T-cell (primary cell): ENCODE data around the gene E2F1. TPM values are rescaled to one million over a fixed set of nuclear protein-coding genes. Genes with fewer than 3 reads are reported as not detected.

Source experiments
- ATAC-seq, 4 experiments: fragments of 200-7000 bp in 3 of 4; fragments of 150-1000 bp in 1 of 4; cut with Tn5 transposase; replicated peaks in 1 of 4; 1 replicate in 3 of 4; 2 replicates in 1 of 4; pipeline ENCODE4 v1.10.0; 2021; ENCODE audit warnings: moderate library complexity in 3 of 4, mild to moderate bottlenecking in 2 of 4, moderate number of reproducible peaks in 1 of 4
- CTCF ChIA-PET, 2 donors: fragments of 300-600 bp; sonication (Branson Sonifier 250); formaldehyde crosslinking; loops; one replicate each; lab custom pipeline; 2022; ENCODE audit warnings: antibody characterized with exemption in 2 of 2; lab: Charles Lee
- POLR2A ChIA-PET, 2 donors: fragments of 300-600 bp; sonication (Branson Sonifier 250); formaldehyde crosslinking; loops; one replicate each; lab custom pipeline; 2022; ENCODE audit warnings: antibody characterized with exemption in 2 of 2; lab: Charles Lee
- DNase-seq, 35 experiments: peaks; one replicate each; pipeline versions ENCODE4 v3.0.0 to v3.0.0-alpha.2; 2013 to 2023
- H3K27ac ChIP-seq: one replicate; pipeline ENCODE4 v1.5.1; 2013; ENCODE audit warnings: low read length
- H3K27me3 ChIP-seq, 2 experiments: replicated peaks in 1 of 2; 1 replicate in 1 of 2; 2 replicates in 1 of 2; pipeline versions ENCODE4 v1.6.1 to v1.7.0; 2013; ENCODE audit warnings: low read length in 1 of 2, mixed read lengths in 1 of 2; ENCODE audit not compliant: control insufficient read depth in 2 of 2, insufficient read depth in 2 of 2; ENCODE audit errors: extremely low read depth in 1 of 2
- H3K36me3 ChIP-seq, 2 donors: 1 replicate in 1 of 2; 2 replicates in 1 of 2; pipeline versions ENCODE4 v1.6.1 to v1.7.0; 2013; ENCODE audit warnings: low read length in 1 of 2; ENCODE audit not compliant: control insufficient read depth in 2 of 2, insufficient read depth in 1 of 2; ENCODE audit errors: extremely low read depth in 1 of 2
- H3K4me1 ChIP-seq, 2 experiments: 1 replicate in 1 of 2; 2 replicates in 1 of 2; pipeline versions ENCODE4 v1.6.1 to v1.7.0; 2013; ENCODE audit warnings: low read length in 2 of 2, mixed read lengths in 1 of 2; ENCODE audit not compliant: insufficient read depth in 2 of 2, control insufficient read depth in 1 of 2; ENCODE audit errors: extremely low read depth in 1 of 2
- H3K4me3 ChIP-seq, 2 donors: 1 replicate in 1 of 2; 2 replicates in 1 of 2; pipeline versions ENCODE4 v1.5.1 to v1.7.0; 2013; ENCODE audit warnings: mild to moderate bottlenecking in 2 of 2, low read length in 1 of 2, moderate library complexity in 1 of 2; ENCODE audit not compliant: control insufficient read depth in 1 of 2; ENCODE audit errors: extremely low read depth in 1 of 2
- H3K9me3 ChIP-seq: 2 replicates; pipeline ENCODE4 v1.7.0; 2013
- H3K27ac Mint-ChIP-seq, 2 donors: one replicate each; pipeline ENCODE4 v1.8.0; 2020 to 2021; ENCODE audit warnings: mild to moderate bottlenecking in 2 of 2, mixed read lengths in 2 of 2
- H3K27me3 Mint-ChIP-seq, 2 donors: one replicate each; pipeline ENCODE4 v1.8.0; 2021 to 2022; ENCODE audit warnings: mixed read lengths in 2 of 2
- H3K36me3 Mint-ChIP-seq: one replicate; pipeline ENCODE4 v1.8.0; 2021; ENCODE audit warnings: mixed read lengths
- H3K4me1 Mint-ChIP-seq, 3 donors: one replicate each; pipeline ENCODE4 v1.8.0; 2020 to 2022; ENCODE audit warnings: mixed read lengths in 3 of 3, mild to moderate bottlenecking in 1 of 3
- H3K4me3 Mint-ChIP-seq, 3 donors: one replicate each; pipeline ENCODE4 v1.8.0; 2020 to 2022; ENCODE audit warnings: mild to moderate bottlenecking in 3 of 3, mixed read lengths in 3 of 3, moderate library complexity in 3 of 3
- H3K9me3 Mint-ChIP-seq, 3 donors: one replicate each; pipeline ENCODE4 v1.8.0; 2020 to 2022; ENCODE audit warnings: mixed read lengths in 3 of 3
- WGBS: methylation state at CpG from one replicate; pipeline ENCODE4 v1.1.5; 2013; ENCODE audit warnings: missing lambda C conversion rate; ENCODE audit not compliant: insufficient coverage; 5-methylcytosine and 5-hydroxymethylcytosine counted together
- total RNA-seq, 35 experiments: library from RNA in 6 of 35; stranded (reverse) in 6 of 35; fragments of 120-200 nt in 1 of 35; gene quantifications; one replicate each; pipeline versions ENCODE4 v1.2.1 to v1.2.4 and lab custom pipeline; 2013 to 2026

The E2F1 gene, protein sequence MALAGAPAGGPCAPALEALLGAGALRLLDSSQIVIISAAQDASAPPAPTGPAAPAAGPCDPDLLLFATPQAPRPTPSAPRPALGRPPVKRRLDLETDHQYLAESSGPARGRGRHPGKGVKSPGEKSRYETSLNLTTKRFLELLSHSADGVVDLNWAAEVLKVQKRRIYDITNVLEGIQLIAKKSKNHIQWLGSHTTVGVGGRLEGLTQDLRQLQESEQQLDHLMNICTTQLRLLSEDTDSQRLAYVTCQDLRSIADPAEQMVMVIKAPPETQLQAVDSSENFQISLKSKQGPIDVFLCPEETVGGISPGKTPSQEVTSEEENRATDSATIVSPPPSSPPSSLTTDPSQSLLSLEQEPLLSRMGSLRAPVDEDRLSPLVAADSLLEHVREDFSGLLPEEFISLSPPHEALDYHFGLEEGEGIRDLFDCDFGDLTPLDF
- total RNA-seq (1 to 10 TPM; 1.8 to 7.4 (median 4.6) TPM), total RNA-seq (lab: John Stamatoyannopoulos, UW) (0.63 to 90.3 (median 4.6) reads per million in 29 experiments)
- 1.0 TPM for total RNA-seq (2013)

DNA sequence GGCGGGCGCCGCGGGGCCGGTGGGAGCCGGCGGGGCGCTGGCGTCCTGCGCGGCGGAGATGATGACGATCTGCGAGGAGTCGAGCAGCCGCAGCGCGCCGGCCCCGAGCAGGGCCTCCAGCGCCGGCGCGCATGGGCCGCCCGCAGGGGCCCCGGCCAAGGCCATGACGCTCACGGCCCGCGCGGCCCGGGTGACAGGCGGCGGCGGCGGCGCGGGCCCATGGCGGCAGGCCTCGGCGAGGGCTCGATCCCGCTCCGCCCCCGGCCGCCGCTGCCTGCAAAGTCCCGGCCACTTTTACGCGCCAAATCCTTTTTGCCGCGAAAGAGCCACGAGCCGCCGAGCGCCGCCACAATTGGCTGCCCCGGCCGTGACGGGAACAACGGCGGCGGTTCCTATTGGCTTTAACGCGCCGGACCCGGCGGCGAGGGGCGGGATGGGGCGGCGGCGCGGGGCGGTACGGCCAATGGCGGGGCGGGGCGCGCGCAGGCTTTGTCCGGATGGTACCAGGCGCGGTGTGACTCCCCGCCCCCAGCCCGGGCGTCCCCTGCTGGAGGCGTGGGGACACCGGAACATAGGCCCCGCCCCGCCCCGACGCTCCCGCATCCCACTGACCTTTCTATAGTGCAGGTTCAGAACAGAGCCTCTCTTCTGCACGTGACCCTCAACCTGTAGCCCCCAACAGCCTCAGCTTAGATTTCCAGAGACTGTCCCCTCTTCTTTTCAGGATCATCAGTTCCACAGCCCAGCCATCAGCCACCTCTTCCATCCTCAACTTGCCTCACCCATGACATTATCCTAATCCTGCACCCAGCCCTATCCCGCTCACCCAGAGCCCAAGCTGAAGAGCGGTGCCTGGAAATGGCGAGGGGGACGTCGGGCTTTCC, at the start of gene E2F1:
E2F1 (minus strand) TSS at position 286 of the 884 bp plus-strand sequence; CDS start at position 165, 121 bp downstream.
- Mint-ChIP-seq H3K4me1 (peaks cover 30 to 52% (median 49%) of the 10 kb centered on the region in 3 donors), H3K27ac (peak within 1 kb of the TSS; percentile 81 to 88), H3K9me3 (no peaks in the 10 kb centered on the region), H3K36me3 (no peaks in the 10 kb centered on the region), H3K27me3 (no peaks in the 10 kb centered on the region), H3K4me3 (peak within 1 kb of the TSS; percentile 72 to 79 (median 75))
- 4% methylated on average over 92 of the region's 101 CpGs for WGBS
- no peaks in the 10 kb centered on the region for H3K9me3 ChIP-seq
- peak within 1 kb of the TSS; percentile 32 to 44 for H3K4me3 ChIP-seq
- ChIA-PET CTCF (interaction anchor here in 1 of 2 donors (1.0 kb wide), 1 partner anchor 46 kb away, joined by 3 read pairs; the partner anchor contains the start of gene ZNF341), POLR2A (no interaction called here)
- H3K36me3 ChIP-seq, result no peaks in the 10 kb centered on the region
- no peaks in the 10 kb centered on the region for H3K27me3 ChIP-seq
- DNase-seq (peak; percentile 78 to 96 (median 88)), ATAC-seq (peak; percentile 91 to 95 (median 93))
- H3K4me1 ChIP-seq, result peaks cover 27 to 42% of the 10 kb centered on the region in 2 experiments
- H3K27ac ChIP-seq, result peak within 1 kb of the TSS; percentile 59

DNA sequence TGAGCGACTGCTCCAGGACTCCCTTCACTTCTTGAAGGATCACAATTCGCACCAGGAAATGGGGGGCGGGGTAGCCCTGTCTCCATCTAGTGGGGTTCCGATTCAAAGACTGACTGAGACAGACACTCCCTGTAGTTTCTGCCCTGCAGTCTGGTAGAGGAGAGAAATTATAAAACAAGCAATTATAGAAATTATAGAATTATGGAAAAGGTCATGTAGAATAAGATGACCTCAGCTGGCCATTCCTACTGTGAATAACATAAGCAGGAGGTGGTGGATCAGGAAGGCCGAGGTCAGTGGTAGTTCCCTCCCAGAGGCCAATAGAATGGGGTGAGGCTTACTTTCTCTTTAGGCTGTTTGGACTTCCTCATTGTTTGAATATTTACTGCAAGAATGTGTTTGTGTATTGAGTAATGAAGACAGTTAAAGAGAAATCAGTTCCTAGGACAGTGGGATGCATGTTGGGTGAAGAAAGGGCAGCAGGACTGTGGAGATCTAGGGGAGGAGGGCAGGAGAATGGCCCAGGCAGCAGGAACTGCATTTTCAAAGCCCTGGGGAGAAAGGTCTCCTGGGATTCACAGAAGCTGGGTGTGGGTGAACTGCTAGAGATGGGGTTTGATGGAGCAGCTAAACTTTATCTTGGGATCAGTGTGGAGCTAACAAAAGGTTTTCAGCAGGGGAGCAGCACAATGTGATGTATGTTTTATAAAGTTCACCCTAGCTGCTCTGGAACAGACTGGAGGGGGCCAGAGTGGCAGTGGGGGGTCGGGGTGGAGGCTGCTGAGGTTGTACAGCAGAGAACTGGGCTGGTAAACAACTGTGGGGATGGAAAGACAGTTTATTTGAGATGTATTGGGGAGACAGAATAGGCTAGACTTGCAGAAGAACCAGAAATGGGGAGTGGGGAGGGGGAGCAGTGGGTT, 47.7 kb upstream of the E2F1 start:
- H3K36me3 ChIP-seq, result no peaks in the 10 kb centered on the region
- no peak overlapping the region for H3K27ac ChIP-seq
- ATAC-seq (no peak), DNase-seq (no peak)
- H3K9me3 Mint-ChIP-seq, result peaks cover 5 to 7% (median 6%) of the 10 kb centered on the region in 3 donors
- CTCF ChIA-PET, result interaction anchor here in 1 of 2 donors (0.7 kb wide), 1 partner anchor 361 kb away, joined by 4 read pairs; no protein-coding TSS in a partner anchor
- peaks cover 25 to 30% (median 26%) of the 10 kb centered on the region in 3 donors for H3K4me1 Mint-ChIP-seq
- H3K27me3 ChIP-seq, result no peaks in the 10 kb centered on the region
- peak overlapping the region; percentile 63 to 96 for H3K27ac Mint-ChIP-seq
- 95% methylated on average over 3 of the region's 6 CpGs for WGBS
- H3K4me3 ChIP-seq, result no peak overlapping the region
- peaks cover 17% of the 10 kb centered on the region for H3K36me3 Mint-ChIP-seq
- H3K4me3 Mint-ChIP-seq, result peak overlapping the region; percentile 49 to 90 (median 89)
- H3K9me3 ChIP-seq, result no peaks in the 10 kb centered on the region
- peaks cover 5 to 26% of the 10 kb centered on the region in 2 experiments for H3K4me1 ChIP-seq
- H3K27me3 Mint-ChIP-seq, result no peaks in the 10 kb centered on the region
- POLR2A ChIA-PET, result no interaction called here

DNA sequence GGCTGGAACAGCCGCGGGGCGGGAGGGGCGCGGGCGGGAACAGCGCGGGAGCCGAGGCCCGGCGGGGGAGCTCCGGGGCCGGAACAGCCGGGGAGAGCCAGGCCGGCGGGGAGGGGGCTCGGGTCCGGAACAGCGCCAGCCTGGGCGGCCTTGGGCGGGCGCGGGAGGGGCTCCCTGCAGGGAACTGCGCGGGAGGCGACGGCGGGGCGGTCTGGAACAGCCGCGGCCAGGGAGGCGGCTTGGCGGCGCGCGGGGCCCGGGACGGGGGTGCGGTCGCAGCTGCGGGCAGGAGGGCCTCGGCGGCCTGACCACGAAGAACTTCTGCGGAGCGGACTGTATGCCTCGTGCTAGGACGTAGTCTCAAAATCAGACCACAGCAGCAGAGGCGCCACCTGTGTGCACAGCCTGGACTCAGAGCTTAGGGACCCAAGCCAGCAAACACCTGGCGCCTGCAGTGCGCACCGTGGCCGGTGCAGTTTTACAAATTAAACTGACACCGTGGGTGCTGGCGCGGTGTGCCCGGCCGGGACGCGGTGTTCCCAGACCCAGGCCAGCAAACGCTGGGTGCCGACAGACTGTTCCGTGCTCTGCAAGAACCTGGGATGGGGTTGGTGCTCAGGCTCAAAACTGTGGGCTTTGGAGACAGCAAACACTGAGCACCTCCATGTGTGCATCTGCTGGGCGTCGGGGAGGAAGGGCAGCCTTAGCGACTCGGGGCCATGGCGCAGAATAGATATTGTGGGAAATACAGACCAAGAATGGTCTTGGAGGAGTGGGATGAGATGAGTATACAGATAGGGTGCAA, 46.2 kb upstream of the E2F1 start:
- ChIA-PET CTCF (interaction anchor here (0.6 to 1.4 kb wide), 5 partner anchors 13 to 1586 kb away, joined by 3 to 12 read pairs (median 3); partner anchors contain the start of genes CHMP4B (in 1 of the 2) and PXMP4 (in 1 of the 2)), POLR2A (interaction anchor here (0.5 to 1.0 kb wide), 5 partner anchors 9 to 639 kb away, joined by 3 to 5 read pairs (median 3); partner anchors contain the start of gene PXMP4 (in 1 of the 2))
- Mint-ChIP-seq H3K36me3 (peaks cover 11% of the 10 kb centered on the region), H3K27ac (peak overlapping the region; percentile 93 to 96), H3K4me3 (peak overlapping the region; percentile 89 to 90 (median 90)), H3K27me3 (no peaks in the 10 kb centered on the region), H3K9me3 (peaks cover 5 to 7% (median 6%) of the 10 kb centered on the region in 3 donors), H3K4me1 (peaks cover 25 to 26% (median 26%) of the 10 kb centered on the region in 3 donors)
- peaks cover 5 to 26% of the 10 kb centered on the region in 2 experiments for H3K4me1 ChIP-seq
- H3K4me3 ChIP-seq, result peak overlapping the region; percentile 57 to 62
- ATAC-seq, result peak; percentile 65 to 78 (median 74)
- H3K9me3 ChIP-seq, result no peaks in the 10 kb centered on the region
- H3K27me3 ChIP-seq, result no peaks in the 10 kb centered on the region
- no peaks in the 10 kb centered on the region for H3K36me3 ChIP-seq
- peak overlapping the region; percentile 21 for H3K27ac ChIP-seq
- DNase-seq, result peak in 15 of 35 experiments; percentile 6 to 86 (median 76)
- WGBS, result under 1% methylated on average over 68 of the region's 68 CpGs

DNA sequence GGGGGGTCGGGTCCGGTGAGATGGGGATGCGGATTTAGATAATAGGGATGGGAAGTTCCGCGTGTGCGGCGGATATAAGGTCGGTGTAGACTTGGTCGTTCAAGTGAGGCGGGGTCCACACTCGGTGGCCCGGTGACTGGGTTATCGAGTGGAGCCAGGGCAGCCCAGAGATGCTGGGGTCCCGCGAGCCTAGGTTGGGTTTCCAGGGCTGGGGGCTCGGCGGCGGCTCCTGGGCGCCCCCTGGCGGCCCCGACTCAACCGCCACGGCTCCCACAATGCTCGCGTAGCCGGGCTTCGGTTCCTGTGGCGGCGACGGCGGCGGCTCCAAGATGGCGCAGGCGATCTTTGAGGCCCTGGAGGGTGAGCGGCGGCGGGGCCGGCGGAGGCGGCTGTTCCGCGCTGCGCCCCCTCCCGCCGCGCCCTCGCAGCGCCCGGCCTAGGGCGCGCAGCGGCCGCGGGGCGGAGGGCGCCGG, 45.5 kb upstream of the E2F1 start, which contains the start of gene ZNF341:
ZNF341 (plus strand) TSS at position 304 of the 473 bp plus-strand sequence; CDS start at position 330, 26 bp downstream.
- peak; percentile 76 to 95 (median 85) for DNase-seq
- 3% methylated on average over 57 of the region's 57 CpGs for WGBS
- Histone ChIP-seq H3K27me3 (no peaks in the 10 kb centered on the region), H3K4me3 (peak within 1 kb of the TSS; percentile 57 to 62), H3K9me3 (no peaks in the 10 kb centered on the region), H3K27ac (peak within 1 kb of the TSS; percentile 72), H3K36me3 (no peaks in the 10 kb centered on the region), H3K4me1 (peaks cover 5 to 26% of the 10 kb centered on the region in 2 experiments)
- H3K4me3 Mint-ChIP-seq, result peak within 1 kb of the TSS; percentile 89 to 90 (median 90)
- H3K9me3 Mint-ChIP-seq, result peaks cover 2 to 4% (median 3%) of the 10 kb centered on the region in 3 donors
- ChIA-PET POLR2A (interaction anchor here (0.7 to 1.0 kb wide), 2 partner anchors 8 to 11 kb away, joined by 3 read pairs; partner anchors contain the start of gene PXMP4 (in 1 of the 2)), CTCF (interaction anchor here (0.6 to 1.4 kb wide), 4 partner anchors 12 to 1586 kb away, joined by 3 to 12 read pairs (median 3); partner anchors contain the start of genes CHMP4B (in 1 of the 2) and PXMP4 (in 1 of the 2))
- ATAC-seq, result peak; percentile 80 to 88 (median 86)
- peak within 1 kb of the TSS; percentile 94 to 96 for H3K27ac Mint-ChIP-seq
- H3K27me3 Mint-ChIP-seq, result no peaks in the 10 kb centered on the region
- H3K36me3 Mint-ChIP-seq, result peaks cover 8% of the 10 kb centered on the region
- H3K4me1 Mint-ChIP-seq, result peaks cover 25 to 26% (median 26%) of the 10 kb centered on the region in 3 donors
